Activated CD4-positive, alpha-beta T cell treated with anti-CD3 and anti-CD28 coated beads for 1 hour (primary cell): ENCODE results near the gene DHRS4L2.
A peak's percentile ranks its signal among the peaks of the same experiment; 100 is the strongest.
"Not testable (repeated sequence)": the region's sequence is repeated elsewhere in the genome, so short reads cannot be mapped to it uniquely, and the experiment has no call there.

Experiments
- DNase-seq: peaks from one replicate; pipeline ENCODE4 v3.0.0-alpha.2; 2020

The DHRS4L2 gene

GRCh38 chr14:23988607-23989363 lies at the start of gene DHRS4L2:
DHRS4L2 (plus strand) TSS chr14:23988929; CDS start chr14:23988948, 19 bp downstream.
- DNase-seq, result peak; percentile 58

- no peak for DNase-seq
Observed at GRCh38 chr14:23939607-23940326, 49.0 kb upstream of the DHRS4L2 start.

- DNase-seq, result no peak
Observed at GRCh38 chr14:23941230-23941629, 47.5 kb upstream of the DHRS4L2 start.

GRCh38 chr14:23941669-23942068 lies 47.1 kb upstream of the DHRS4L2 start:
- DNase-seq, result no peak

GRCh38 chr14:23942587-23942986 lies 46.1 kb upstream of the DHRS4L2 start:
- DNase-seq, result no peak

- not testable (repeated sequence) for DNase-seq
Observed at GRCh38 chr14:23949069-23949468, 39.7 kb upstream of the DHRS4L2 start.

- no peak for DNase-seq
Observed at GRCh38 chr14:23950411-23951135, 38.2 kb upstream of the DHRS4L2 start.

GRCh38 chr14:23951136-23951466 lies 37.6 kb upstream of the DHRS4L2 start:
- not testable (repeated sequence) for DNase-seq

- no peak for DNase-seq
Observed at GRCh38 chr14:23951590-23952201, 37.0 kb upstream of the DHRS4L2 start.

- DNase-seq, result not testable (repeated sequence)
Observed at GRCh38 chr14:23953116-23953463, 35.6 kb upstream of the DHRS4L2 start.

GRCh38 chr14:23953464-23954278 lies 35.1 kb upstream of the DHRS4L2 start, which contains the start of gene DHRS4:
DHRS4 (plus strand) TSS chr14:23953770; CDS start chr14:23953789, 19 bp downstream.
- peak; percentile 69 for DNase-seq

GRCh38 chr14:23954279-23954614 lies 34.5 kb upstream of the DHRS4L2 start:
- not testable (repeated sequence) for DNase-seq

GRCh38 chr14:23954965-23955364 lies 33.8 kb upstream of the DHRS4L2 start:
- not testable (repeated sequence) for DNase-seq

GRCh38 chr14:23955811-23956210 lies 32.9 kb upstream of the DHRS4L2 start:
- DNase-seq, result not testable (repeated sequence)

- not testable (repeated sequence) for DNase-seq
Observed at GRCh38 chr14:23957913-23958569, 30.7 kb upstream of the DHRS4L2 start.

- not testable (repeated sequence) for DNase-seq
Observed at GRCh38 chr14:23960899-23961298, 27.8 kb upstream of the DHRS4L2 start.

- DNase-seq, result not testable (repeated sequence)
Observed at GRCh38 chr14:23961704-23962103, 27.0 kb upstream of the DHRS4L2 start.

- DNase-seq, result not testable (repeated sequence)
Observed at GRCh38 chr14:23969130-23969480, 19.6 kb upstream of the DHRS4L2 start.

GRCh38 chr14:23969481-23970282 lies 19.0 kb upstream of the DHRS4L2 start:
- DNase-seq, result peak; percentile 41

GRCh38 chr14:23970283-23970659 lies 18.5 kb upstream of the DHRS4L2 start:
- DNase-seq, result not testable (repeated sequence)

GRCh38 chr14:23973178-23973577 lies 15.6 kb upstream of the DHRS4L2 start:
- not testable (repeated sequence) for DNase-seq
